Adrenal gland (tissue), 12 donors: ENCODE data around the gene TFF3. TPM values are rescaled to one million over a fixed set of nuclear protein-coding genes. Genes with fewer than 3 reads are reported as not detected.

Experiments used
- DNase-seq, 7 donors: peaks; one replicate each; pipeline ENCODE4 v3.0.0-alpha.2; 2019 to 2020
- H3K27ac ChIP-seq, 5 donors: fragments of 200-600 bp; sonication (generic) in 4 of 5; 1 replicate in 3 of 5; 2 replicates in 2 of 5; pipeline versions ENCODE4 v1.5.1 to v1.8.0; 2016 to 2020; ENCODE audit warnings: mild to moderate bottlenecking in 1 of 5
- H3K27me3 ChIP-seq: fragments of 200-600 bp; 2 replicates; pipeline ENCODE4 v1.8.0; 2021
- H3K36me3 ChIP-seq, 2 donors: fragments of 200-600 bp; replicated peaks in 1 of 2; 1 replicate in 1 of 2; 2 replicates in 1 of 2; pipeline versions ENCODE4 v1.5.1 to v1.8.0; 2018 to 2022
- H3K4me1 ChIP-seq, 2 donors: fragments of 200-600 bp; replicated peaks in 1 of 2; 1 replicate in 1 of 2; 2 replicates in 1 of 2; pipeline versions ENCODE4 v1.5.1 to v1.8.0; 2018 to 2021
- H3K4me3 ChIP-seq, 4 donors: fragments of 200-600 bp; sonication (generic) in 3 of 4; one replicate each; pipeline ENCODE4 v1.5.1; 2016 to 2018
- H3K9me3 ChIP-seq, 3 donors: fragments of 200-600 bp; sonication (generic) in 1 of 3; replicated peaks in 1 of 3; 1 replicate in 2 of 3; 2 replicates in 1 of 3; pipeline versions ENCODE4 v1.5.1 to v1.8.0; 2016 to 2021
- POLR2A ChIP-seq, 2 donors: fragments of 450-650 bp; IDR thresholded peaks; one replicate each; pipeline ENCODE4 v1.6.1; 2017; ENCODE audit warnings: antibody characterized with exemption in 2 of 2, mild to moderate bottlenecking in 2 of 2, moderate library complexity in 1 of 2
- WGBS, 4 donors: extraction: QIAGEN DNeasy Blood & Tissue Kit in 2 of 4; methylation state at CpG; one replicate each; pipeline versions ENCODE4 v1.1.5 to v1.1.7; 2013 to 2017; 5-methylcytosine and 5-hydroxymethylcytosine counted together
- intact Hi-C, 2 donors: fragments of 100-400 bp; cut with DNase I; formaldehyde crosslinking; loops; one replicate each; pipeline versions ENCODE4 v1.14.1 to v1.15.0; 2022 to 2023
- polyA plus RNA-seq, 3 donors: library from polyadenylated mRNA; stranded (reverse); fragments of 200-250 nt in 2 of 3; fragments of 350-450 nt in 1 of 3; fragmentation: Illumina TruSeq in 1 of 3; extraction: RNeasy Lipid Tissue Mini Kit (QIAGEN cat#74804) in 1 of 3; gene quantifications; one replicate each; pipeline ENCODE4 v1.2.3, GENCODE V29; 2013 to 2014
- total RNA-seq, 9 donors: library from RNA; depleted of rRNA in 4 of 9; stranded (reverse); fragments of >200 nt in 4 of 9; fragments of 120-200 nt in 1 of 9; fragmentation: NEBNext Ultra II Directional in 1 of 9; extraction: Animal tissue kit (Norgen Biotek cat#: 25700) in 1 of 9; gene quantifications; one replicate each; pipeline versions ENCODE4 v1.1.0 to v1.2.4, GENCODE V29; 2013 to 2023
- TF ChIP-seq, protein P1 (sequence below), 6 experiments: fragments of 450-650 bp in 4 of 6; fragments of 200-600 bp in 2 of 6; sonication (generic) in 1 of 6; IDR thresholded peaks; 1 replicate in 5 of 6; 2 replicates in 1 of 6; pipeline versions ENCODE4 v1.5.1 to v1.8.0; 2016 to 2021; ENCODE audit warnings: antibody characterized with exemption in 6 of 6, mild to moderate bottlenecking in 2 of 6, moderate library complexity in 1 of 6
- donor health status: healthy with polysubstance abuse.
- donor health status: Bipolar disorder and iron deficiency.
- donor health status: DM: yes; HTN: yes; CAD: no.
- donor health status: DM: no; HTN: no; CAD: no.
- donor health status: DM: no; HTN: no; CAD: no.
- donor health status: DM: yes; HTN: yes; CAD: no.

TFF3 gene
- total and polyA plus RNA-seq, 12 donors: 1.2 to 42.3 (median 11.1) TPM

DNA sequence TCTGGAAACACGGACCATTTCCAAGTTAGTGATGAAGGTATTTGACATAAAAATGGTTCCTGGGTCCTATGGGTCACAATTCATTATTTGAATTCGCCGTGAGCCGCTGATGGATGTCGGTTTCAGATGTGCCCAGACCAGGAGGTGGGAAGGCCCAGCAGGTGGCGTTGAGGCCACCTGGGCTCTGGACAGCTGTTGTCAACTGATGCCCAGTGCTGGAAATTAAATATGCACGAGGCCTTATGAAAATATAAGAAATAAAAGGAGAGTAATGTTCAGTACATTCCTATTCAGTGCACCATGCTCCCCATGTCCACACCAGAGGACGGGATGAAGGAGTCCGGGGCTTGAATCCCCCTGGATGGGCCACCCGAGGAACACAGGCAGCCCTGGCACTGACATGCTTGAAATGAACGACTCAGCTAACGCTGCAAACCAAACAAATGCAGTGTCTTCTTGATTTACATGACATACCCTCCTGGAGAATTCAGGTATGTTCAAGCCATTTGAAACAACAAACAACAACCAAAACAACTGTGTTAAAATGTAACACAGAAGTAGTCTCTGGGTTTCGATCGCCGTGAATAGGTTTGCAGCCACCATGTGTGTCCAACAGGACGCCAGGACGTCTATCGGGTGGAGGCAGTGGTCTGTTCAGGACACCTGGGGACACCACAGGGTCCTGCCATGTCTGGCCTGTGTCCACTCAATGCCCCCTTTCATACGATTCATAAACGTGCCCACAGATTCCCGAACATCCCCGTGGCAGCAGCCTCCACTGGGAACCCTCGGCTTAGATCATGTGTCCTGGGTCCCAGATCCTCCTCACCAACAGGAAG, 6.1 kb downstream of the TFF3 start:
- Histone ChIP-seq H3K4me3 (no peak overlapping the region), H3K9me3 (no peaks in the 10 kb centered on the region), H3K4me1 (peaks cover 0 to 4% of the 10 kb centered on the region in 2 donors), H3K27me3 (peaks cover 6% of the 10 kb centered on the region), H3K27ac (no peak overlapping the region), H3K36me3 (no peaks in the 10 kb centered on the region)
- intact Hi-C loops: loop anchor here (5.0 to 10.0 kb wide), 3 partner anchors 138 to 164 kb away; no protein-coding TSS in a partner anchor
- WGBS, 4 donors: 46 to 62% (median 53%) methylated on average over 17 to 23 of the region's 23 CpGs
- TF ChIP-seq, protein P1, sequence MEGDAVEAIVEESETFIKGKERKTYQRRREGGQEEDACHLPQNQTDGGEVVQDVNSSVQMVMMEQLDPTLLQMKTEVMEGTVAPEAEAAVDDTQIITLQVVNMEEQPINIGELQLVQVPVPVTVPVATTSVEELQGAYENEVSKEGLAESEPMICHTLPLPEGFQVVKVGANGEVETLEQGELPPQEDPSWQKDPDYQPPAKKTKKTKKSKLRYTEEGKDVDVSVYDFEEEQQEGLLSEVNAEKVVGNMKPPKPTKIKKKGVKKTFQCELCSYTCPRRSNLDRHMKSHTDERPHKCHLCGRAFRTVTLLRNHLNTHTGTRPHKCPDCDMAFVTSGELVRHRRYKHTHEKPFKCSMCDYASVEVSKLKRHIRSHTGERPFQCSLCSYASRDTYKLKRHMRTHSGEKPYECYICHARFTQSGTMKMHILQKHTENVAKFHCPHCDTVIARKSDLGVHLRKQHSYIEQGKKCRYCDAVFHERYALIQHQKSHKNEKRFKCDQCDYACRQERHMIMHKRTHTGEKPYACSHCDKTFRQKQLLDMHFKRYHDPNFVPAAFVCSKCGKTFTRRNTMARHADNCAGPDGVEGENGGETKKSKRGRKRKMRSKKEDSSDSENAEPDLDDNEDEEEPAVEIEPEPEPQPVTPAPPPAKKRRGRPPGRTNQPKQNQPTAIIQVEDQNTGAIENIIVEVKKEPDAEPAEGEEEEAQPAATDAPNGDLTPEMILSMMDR (IDR thresholded peaks at IDR 0.05): no peak
- no peak for TF ChIP-seq POLR2A (IDR thresholded peaks at IDR 0.05)
- DNase-seq: peak in 3 of 7 donors; percentile 7 to 44 (median 19)

GRCh38 chr21:42308161-42308913, 6.9 kb downstream of the TFF3 start:
- 68 to 80% (median 78%) methylated on average over 16 to 17 of the region's 17 CpGs for WGBS, 4 donors
- peak in 3 of 7 donors; percentile 10 to 46 (median 18) for DNase-seq
- TF ChIP-seq, protein P1 (IDR thresholded peaks at IDR 0.05): no peak
- TF ChIP-seq POLR2A (IDR thresholded peaks at IDR 0.05): no peak
- Histone ChIP-seq H3K27me3 (peaks cover 6% of the 10 kb centered on the region), H3K4me3 (no peak overlapping the region), H3K4me1 (no peaks in the 10 kb centered on the region), H3K9me3 (no peaks in the 10 kb centered on the region), H3K27ac (no peak overlapping the region), H3K36me3 (no peaks in the 10 kb centered on the region)
- intact Hi-C loops: loop anchor here (5.0 to 10.0 kb wide), 3 partner anchors 139 to 164 kb away; no protein-coding TSS in a partner anchor

DNA sequence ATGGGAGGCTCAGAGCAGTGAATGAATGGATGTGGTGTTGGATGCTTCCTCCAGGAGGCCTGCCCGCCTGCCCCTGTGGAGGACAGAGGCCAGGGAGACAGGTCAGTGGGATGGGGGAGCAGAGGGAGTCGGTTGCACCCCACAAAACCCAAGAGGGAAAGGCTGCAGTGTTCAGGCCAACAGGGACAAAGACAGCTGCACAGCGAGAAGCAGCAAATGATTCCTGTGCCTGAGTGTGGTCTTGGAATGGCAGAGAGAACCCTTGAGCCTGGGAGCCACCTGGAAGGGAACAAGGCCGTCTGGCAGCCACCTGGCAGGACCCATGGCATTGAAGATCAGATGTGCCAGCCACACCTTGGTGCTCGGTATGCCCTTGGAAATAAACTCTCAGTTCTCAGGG, 8.1 kb downstream of the TFF3 start:
- WGBS, 4 donors: 56 to 71% (median 66%) methylated on average over 4 to 5 of the region's 5 CpGs
- intact Hi-C loops: loop anchor here (5.0 to 10.0 kb wide), 3 partner anchors 140 to 162 kb away; no protein-coding TSS in a partner anchor
- TF ChIP-seq POLR2A (IDR thresholded peaks at IDR 0.05): no peak
- TF ChIP-seq, protein P1 (IDR thresholded peaks at IDR 0.05): no peak
- Histone ChIP-seq H3K4me3 (no peak overlapping the region), H3K27ac (no peak overlapping the region), H3K36me3 (no peaks in the 10 kb centered on the region), H3K4me1 (no peaks in the 10 kb centered on the region), H3K9me3 (no peaks in the 10 kb centered on the region), H3K27me3 (peaks cover 6% of the 10 kb centered on the region)
- DNase-seq: peak in 3 of 7 donors; percentile 5 to 33 (median 8)
